KOPT-K1 (cell line): ENCODE data around the gene WASF3.
A peak's percentile ranks its signal among the peaks of the same experiment; 100 is the strongest.
"Not testable (repeated sequence)": the region's sequence is repeated elsewhere in the genome, so short reads cannot be mapped to it uniquely, and the experiment has no call there.

Experiments used
- H3K27ac ChIP-seq: fragments of 200-600 bp; sonication (generic); 2 replicates; pipeline ENCODE4 v1.5.1; 2016; ENCODE audit warnings: antibody characterized with exemption, mild to moderate bottlenecking, low read depth, low read length; ENCODE audit not compliant: poor library complexity, severe bottlenecking
- H3K36me3 ChIP-seq: fragments of 200-600 bp; sonication (generic); 2 replicates; pipeline ENCODE4 v1.5.1; 2017; ENCODE audit warnings: antibody characterized with exemption, mild to moderate bottlenecking, low read length, moderate library complexity; ENCODE audit not compliant: insufficient read depth
- H3K9me3 ChIP-seq: fragments of 200-600 bp; sonication (generic); 2 replicates; pipeline ENCODE4 v1.5.1; 2017; ENCODE audit warnings: antibody characterized with exemption, low read length, mild to moderate bottlenecking; ENCODE audit not compliant: insufficient read depth, poor library complexity, severe bottlenecking

Gene WASF3

DNA sequence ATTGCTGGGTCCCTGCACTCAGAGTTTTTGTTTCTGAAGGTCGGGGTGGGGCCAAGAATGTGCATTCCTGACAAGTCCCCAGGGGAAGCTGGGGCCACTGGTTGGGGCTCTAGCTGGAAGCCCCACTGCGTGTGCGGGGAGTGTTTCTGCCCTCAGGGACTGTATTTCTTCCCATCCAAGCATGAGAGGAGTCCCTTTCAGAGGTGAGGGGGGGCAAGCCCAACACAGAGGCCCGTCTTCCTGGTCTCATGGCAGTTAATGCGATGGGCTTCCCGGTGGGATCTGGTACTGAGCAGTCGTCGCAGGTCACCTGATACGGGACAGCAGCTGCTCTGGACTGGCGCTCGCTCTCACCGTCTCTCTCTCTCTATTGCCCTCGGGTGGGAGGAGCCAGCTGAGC is 152.7 kb downstream of the WASF3 start:
- Histone ChIP-seq H3K9me3 (peaks cover 3% of the 10 kb centered on the region), H3K27ac (no peak overlapping the region)

GRCh38 chr13:26711211-26711610 is 153.7 kb downstream of the WASF3 start:
- Histone ChIP-seq H3K9me3 (peaks cover 3% of the 10 kb centered on the region), H3K36me3 (no peaks in the 10 kb centered on the region), H3K27ac (no peak overlapping the region)

More for the DNA sequence above, 152.7 kb downstream of the WASF3 start:
- H3K36me3 ChIP-seq = no peaks in the 10 kb centered on the region

DNA sequence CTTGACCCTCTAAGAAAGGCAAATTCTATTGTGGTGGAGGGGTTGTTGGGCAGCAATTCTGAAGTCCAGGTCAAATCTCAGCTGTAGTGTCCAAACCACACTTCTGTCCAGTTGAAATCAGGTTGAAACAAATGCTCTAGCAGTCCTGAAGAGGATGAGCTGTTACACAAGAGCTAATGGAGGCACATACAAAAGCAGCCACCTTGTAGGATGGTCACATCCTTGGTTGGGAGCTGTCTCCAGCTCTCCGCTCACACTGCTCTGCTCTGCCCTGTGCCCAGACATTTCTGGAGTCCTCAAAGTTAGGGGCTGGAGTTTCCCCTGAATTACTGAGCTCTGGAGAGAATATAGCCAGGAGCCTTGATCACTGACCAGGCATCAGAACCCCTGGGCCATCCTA is 155.9 kb downstream of the WASF3 start:
- H3K9me3 ChIP-seq = peaks cover 3% of the 10 kb centered on the region
- no peaks in the 10 kb centered on the region for H3K36me3 ChIP-seq
- H3K27ac ChIP-seq = no peak overlapping the region

DNA sequence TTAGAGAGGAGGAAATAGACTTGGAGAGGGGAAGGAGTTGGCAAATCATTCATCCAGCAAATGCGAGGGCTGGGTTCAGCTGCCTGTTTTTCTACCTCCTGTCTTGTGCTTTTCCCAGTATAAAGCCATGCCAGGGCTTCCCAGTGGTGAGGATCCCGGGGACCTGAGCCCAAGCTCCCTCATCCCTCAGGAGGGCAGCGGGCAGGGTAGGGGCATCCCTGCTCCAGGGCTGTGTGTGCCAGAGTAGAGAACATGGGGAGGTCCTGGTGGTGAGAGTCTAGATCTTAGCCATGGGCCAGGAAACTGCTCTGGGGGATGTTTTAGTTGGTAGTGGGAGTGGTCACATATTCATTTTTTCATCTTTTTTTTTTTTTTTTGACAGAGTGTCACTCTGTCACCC is 159.5 kb downstream of the WASF3 start:
- peaks cover 3% of the 10 kb centered on the region for H3K9me3 ChIP-seq
- H3K27ac ChIP-seq = no peak overlapping the region
- no peaks in the 10 kb centered on the region for H3K36me3 ChIP-seq

GRCh38 chr13:26718146-26718545 is 160.7 kb downstream of the WASF3 start:
- no peaks in the 10 kb centered on the region for H3K36me3 ChIP-seq
- H3K27ac ChIP-seq = no peak overlapping the region
- no peaks in the 10 kb centered on the region for H3K9me3 ChIP-seq

- H3K9me3 ChIP-seq = no peaks in the 10 kb centered on the region
- H3K27ac ChIP-seq = no peak overlapping the region
Measured at GRCh38 chr13:26718872-26719271, 161.4 kb downstream of the WASF3 start.

DNA sequence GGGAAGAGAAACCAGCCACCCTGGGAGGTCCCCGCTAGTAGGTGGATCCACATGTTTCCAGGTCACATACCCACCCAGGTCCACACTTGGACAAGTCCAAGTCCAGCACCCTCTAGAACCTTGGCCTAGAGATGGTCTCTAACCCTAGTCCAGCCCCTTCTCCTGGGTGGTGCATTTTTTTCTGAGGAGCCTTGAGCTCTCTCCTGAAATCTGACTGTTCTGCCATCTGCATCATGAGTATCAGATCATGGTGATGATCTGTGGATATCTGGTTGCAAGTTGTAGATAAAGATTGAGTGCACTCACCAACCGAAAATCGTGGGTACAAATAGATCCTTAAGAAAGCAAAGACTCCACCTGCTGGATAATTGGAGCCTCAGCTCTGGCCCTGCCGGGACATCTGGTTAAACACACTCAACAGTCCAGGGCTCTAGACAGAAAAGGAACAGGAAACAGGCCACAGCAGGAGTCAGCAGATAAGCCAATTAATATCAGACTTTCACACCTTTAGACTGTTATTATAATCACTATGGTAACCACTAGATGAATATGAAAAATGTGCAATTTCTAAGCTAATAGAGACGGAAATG is 162.0 kb downstream of the WASF3 start:
- Histone ChIP-seq H3K36me3 (no peaks in the 10 kb centered on the region), H3K27ac (no peak overlapping the region), H3K9me3 (no peaks in the 10 kb centered on the region)

More at GRCh38 chr13:26718872-26719271, 161.4 kb downstream of the WASF3 start:
- H3K36me3 ChIP-seq = no peaks in the 10 kb centered on the region

DNA sequence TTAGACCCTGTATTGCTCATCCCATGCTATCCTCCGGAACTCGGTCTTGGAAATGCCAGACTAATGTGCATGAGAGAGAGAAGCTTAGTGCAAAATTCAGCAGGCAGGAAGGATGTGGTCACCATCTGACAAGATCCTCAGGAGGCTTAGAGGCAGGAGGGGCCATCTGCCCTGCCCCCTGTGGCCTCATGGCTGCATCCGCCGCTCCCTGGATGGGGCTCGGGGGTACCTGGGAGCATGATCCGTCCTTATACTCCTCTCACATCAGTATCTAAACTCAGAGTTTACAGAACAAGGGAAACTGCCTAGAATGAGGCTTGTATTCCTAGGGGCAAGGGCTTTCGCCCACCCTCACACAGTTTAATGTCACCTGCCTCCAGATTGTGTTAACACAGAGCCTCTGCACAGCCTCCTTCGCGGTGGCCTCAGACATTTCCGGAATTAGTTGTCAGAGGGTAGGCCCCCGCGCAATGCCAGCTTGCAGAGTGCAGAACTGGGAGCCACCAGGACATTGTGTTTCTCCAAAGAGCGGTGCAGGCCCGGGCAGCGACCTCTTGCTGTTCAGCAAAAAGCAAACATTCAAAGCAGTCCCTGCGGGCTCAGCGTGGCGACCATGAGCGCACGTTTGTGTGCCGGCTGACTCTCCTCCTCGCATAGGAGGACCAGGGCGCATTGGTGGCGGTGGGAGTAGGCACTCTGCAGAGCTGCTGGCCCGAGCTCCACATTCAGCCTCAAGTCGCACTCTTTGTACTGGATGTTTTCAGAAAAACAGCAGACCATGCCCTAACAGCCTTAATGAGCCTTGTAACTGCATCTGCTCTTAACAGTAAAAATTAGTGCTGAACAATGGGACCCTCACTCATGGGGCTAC is 164.0 kb downstream of the WASF3 start:
- Histone ChIP-seq H3K36me3 (no peaks in the 10 kb centered on the region), H3K27ac (peak overlapping the region; percentile 67)

DNA sequence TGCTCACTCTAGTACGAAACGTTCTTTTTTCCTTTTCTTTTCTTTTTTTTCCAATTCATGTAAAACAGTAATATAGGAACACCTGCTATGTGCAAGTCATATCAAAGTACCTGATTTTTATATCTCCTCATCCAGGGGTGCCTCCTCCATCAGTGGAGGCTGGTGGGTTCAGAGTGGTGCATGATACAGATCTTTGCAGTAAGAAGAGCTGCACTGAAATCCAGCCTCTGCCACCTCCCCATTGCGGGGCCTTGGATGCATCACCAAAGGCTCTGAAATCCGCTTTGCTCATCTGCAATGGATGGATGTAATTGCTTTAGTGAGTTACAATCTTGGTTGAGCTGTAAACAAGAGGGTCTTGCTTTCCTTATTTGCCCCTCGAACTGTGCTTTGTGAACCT is 164.8 kb downstream of the WASF3 start:
- Histone ChIP-seq H3K27ac (peak overlapping the region; percentile 67), H3K36me3 (no peaks in the 10 kb centered on the region), H3K9me3 (no peaks in the 10 kb centered on the region)

More for the DNA sequence above, 164.0 kb downstream of the WASF3 start:
- H3K9me3 ChIP-seq = no peaks in the 10 kb centered on the region

- not testable (repeated sequence) for H3K36me3 ChIP-seq, H3K27ac ChIP-seq, H3K9me3 ChIP-seq
Measured at GRCh38 chr13:26723620-26724019, 166.1 kb downstream of the WASF3 start.

DNA sequence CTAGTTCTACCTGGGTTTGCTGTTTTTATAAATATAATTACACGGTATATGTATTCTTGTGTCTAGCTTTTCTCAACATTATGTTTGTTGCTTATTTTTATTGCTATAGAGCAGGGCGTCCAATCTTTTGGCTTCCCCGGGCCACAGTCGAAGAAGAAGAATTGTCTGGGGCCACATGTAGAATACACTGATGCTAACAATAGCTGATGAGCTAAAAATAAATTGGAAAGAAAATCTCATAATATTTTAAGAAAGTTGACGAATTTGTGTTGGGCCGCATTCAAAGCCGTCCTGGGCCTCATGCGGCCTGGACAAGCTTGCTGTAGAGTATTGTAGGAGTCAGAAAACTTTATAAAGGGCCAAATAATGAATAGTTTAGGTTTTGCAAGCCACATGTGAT is 169.2 kb downstream of the WASF3 start:
- Histone ChIP-seq H3K9me3 (no peaks in the 10 kb centered on the region), H3K36me3 (no peaks in the 10 kb centered on the region), H3K27ac (no peak overlapping the region)

- H3K9me3 ChIP-seq = no peaks in the 10 kb centered on the region
- H3K27ac ChIP-seq = no peak overlapping the region
- no peaks in the 10 kb centered on the region for H3K36me3 ChIP-seq
Measured at GRCh38 chr13:26727122-26727521, 169.6 kb downstream of the WASF3 start.

DNA sequence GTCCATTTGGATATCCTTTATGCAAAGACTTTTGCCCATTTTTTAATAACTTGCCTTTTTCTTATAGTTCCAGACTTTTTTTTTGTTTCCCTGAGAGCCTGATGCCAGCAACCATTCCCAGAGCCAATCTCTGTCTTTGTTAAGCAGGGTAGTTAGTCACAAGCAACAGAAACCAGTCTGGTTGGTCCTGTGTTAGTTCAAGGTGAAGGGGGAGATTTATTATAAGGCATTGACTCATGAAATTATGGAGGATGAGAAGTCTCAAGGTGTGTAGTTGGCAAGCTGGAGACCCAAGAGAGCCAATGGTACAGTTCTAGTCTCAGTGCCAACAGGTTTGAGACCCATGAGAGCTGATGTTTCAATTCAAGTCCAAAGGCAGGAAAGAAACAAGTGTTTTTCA is 170.2 kb downstream of the WASF3 start:
- H3K9me3 ChIP-seq = no peaks in the 10 kb centered on the region
- no peak overlapping the region for H3K27ac ChIP-seq
- no peaks in the 10 kb centered on the region for H3K36me3 ChIP-seq

DNA sequence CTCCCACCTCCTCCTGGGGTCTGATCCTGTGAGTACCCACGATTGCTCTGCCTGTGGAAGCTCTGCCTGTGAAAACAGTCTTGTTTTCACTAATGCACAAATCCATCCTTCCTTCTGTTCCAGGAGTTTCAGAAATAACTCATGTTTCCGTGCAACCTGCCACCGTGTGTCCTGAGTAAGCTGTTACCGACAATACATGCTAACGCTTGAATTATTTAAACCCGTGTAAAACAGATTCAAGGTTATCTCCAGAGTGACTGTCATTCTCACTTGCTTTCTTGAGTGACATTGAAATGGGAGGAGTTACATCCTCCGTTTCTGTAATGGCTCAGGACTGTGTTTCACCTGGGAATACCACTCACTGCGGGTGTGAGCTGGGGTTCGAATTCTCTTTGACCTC is 178.2 kb downstream of the WASF3 start:
- H3K36me3 ChIP-seq = no peaks in the 10 kb centered on the region
- peaks cover 27% of the 10 kb centered on the region for H3K9me3 ChIP-seq
- H3K27ac ChIP-seq = no peak overlapping the region
